Testis (tissue), 2 donors: Measurements from ENCODE around the gene BPIFA2.

Experiments
- CTCF ChIP-seq, 3 experiments: fragments of 450-650 bp in 2 of 3; fragments of 200-600 bp in 1 of 3; sonication (generic) in 1 of 3; IDR thresholded peaks; one replicate each; pipeline ENCODE4 v1.5.1; 2016 to 2019; ENCODE audit warnings: antibody characterized with exemption in 3 of 3, mild to moderate bottlenecking in 2 of 3, moderate library complexity in 1 of 3
- POLR2A ChIP-seq: fragments of 450-650 bp; IDR thresholded peaks from one replicate; pipeline ENCODE4 v1.6.1; 2017; ENCODE audit warnings: antibody characterized with exemption, mild to moderate bottlenecking, moderate library complexity

GRCh38 chr20:33163856-33164762, 3.9 kb upstream of the BPIFA2 start:
- TF ChIP-seq CTCF (IDR thresholded peaks at IDR 0.05) (no peak), POLR2A (no peak)
